ENCODE measurements around the gene ARID1A.

DNA sequence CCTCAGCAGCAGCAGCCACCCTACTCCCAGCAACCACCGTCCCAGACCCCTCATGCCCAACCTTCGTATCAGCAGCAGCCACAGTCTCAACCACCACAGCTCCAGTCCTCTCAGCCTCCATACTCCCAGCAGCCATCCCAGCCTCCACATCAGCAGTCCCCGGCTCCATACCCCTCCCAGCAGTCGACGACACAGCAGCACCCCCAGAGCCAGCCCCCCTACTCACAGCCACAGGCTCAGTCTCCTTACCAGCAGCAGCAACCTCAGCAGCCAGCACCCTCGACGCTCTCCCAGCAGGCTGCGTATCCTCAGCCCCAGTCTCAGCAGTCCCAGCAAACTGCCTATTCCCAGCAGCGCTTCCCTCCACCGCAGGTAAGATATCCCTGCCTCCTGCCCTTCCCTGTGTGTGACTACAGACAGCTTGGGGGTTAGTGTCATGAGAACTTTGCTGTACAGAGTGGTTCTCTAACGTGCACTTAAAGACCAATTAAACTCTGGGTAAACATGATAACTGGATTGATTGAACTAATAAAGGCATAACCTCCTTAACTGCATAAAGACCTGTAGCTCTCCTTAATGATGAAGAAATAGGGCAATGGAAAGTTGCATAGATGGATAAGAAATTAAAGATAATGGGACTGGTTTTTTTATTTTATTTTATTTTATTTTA lies 35.6 kb downstream of the ARID1A start:
- TF ChIP-seq, protein P1, sequence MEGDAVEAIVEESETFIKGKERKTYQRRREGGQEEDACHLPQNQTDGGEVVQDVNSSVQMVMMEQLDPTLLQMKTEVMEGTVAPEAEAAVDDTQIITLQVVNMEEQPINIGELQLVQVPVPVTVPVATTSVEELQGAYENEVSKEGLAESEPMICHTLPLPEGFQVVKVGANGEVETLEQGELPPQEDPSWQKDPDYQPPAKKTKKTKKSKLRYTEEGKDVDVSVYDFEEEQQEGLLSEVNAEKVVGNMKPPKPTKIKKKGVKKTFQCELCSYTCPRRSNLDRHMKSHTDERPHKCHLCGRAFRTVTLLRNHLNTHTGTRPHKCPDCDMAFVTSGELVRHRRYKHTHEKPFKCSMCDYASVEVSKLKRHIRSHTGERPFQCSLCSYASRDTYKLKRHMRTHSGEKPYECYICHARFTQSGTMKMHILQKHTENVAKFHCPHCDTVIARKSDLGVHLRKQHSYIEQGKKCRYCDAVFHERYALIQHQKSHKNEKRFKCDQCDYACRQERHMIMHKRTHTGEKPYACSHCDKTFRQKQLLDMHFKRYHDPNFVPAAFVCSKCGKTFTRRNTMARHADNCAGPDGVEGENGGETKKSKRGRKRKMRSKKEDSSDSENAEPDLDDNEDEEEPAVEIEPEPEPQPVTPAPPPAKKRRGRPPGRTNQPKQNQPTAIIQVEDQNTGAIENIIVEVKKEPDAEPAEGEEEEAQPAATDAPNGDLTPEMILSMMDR (IDR thresholded peaks at IDR 0.05): no peak
- no peak for TF ChIP-seq POLR2A (IDR thresholded peaks at IDR 0.05)
